Memory B cell (primary cell): ENCODE measurements around the gene NME1.
"Not testable (repeated sequence)": the region's sequence is repeated elsewhere in the genome, so short reads cannot be mapped to it uniquely, and the experiment has no call there.

Experiments used
- ATAC-seq: fragments of 150-1000 bp; cut with Tn5 transposase; 2 replicates; pipeline ENCODE4 v1.10.0; 2021; ENCODE audit warnings: low read depth, mild to moderate bottlenecking, moderate library complexity
- DNase-seq, 2 donors: peaks; one replicate each; pipeline ENCODE4 v3.0.0; 2022; ENCODE audit warnings: low spot score in 2 of 2
- H3K27ac Mint-ChIP-seq: one replicate; pipeline ENCODE4 v1.8.0; 2022; ENCODE audit warnings: mild to moderate bottlenecking, moderate library complexity, mixed read lengths
- H3K27me3 Mint-ChIP-seq: one replicate; pipeline ENCODE4 v1.8.0; 2022; ENCODE audit warnings: mixed read lengths
- H3K36me3 Mint-ChIP-seq: one replicate; pipeline ENCODE4 v1.8.0; 2022; ENCODE audit warnings: mild to moderate bottlenecking, mixed read lengths
- H3K4me1 Mint-ChIP-seq: one replicate; pipeline ENCODE4 v1.8.0; 2022; ENCODE audit warnings: mixed read lengths
- H3K4me3 Mint-ChIP-seq: one replicate; pipeline ENCODE4 v1.8.0; 2022; ENCODE audit warnings: mild to moderate bottlenecking, moderate library complexity, mixed read lengths
- H3K9me3 Mint-ChIP-seq: one replicate; pipeline ENCODE4 v1.8.0; 2022; ENCODE audit warnings: mixed read lengths

NME1 gene

GRCh38 chr17:51161541-51161940 is 8.2 kb downstream of the NME1 start:
- Mint-ChIP-seq H3K9me3 (no peaks in the 10 kb centered on the region), H3K4me1 (peaks cover 13% of the 10 kb centered on the region), H3K27me3 (no peaks in the 10 kb centered on the region), H3K36me3 (peaks cover 20% of the 10 kb centered on the region), H3K4me3 (no peak overlapping the region), H3K27ac (no peak overlapping the region)
- DNase-seq = no peak
- no peak for ATAC-seq

- no peak for ATAC-seq
- DNase-seq = no peak
Measured at GRCh38 chr17:51164911-51165679, 11.7 kb downstream of the NME1 start.

GRCh38 chr17:51165680-51166197 is 12.4 kb downstream of the NME1 start:
- DNase-seq = peak in 1 of 2 donors; percentile 7
- peak; percentile 30 for ATAC-seq
- Mint-ChIP-seq H3K9me3 (no peaks in the 10 kb centered on the region), H3K4me1 (peaks cover 17% of the 10 kb centered on the region), H3K27ac (peak overlapping the region; percentile 91), H3K36me3 (peaks cover 20% of the 10 kb centered on the region), H3K27me3 (no peaks in the 10 kb centered on the region), H3K4me3 (peak overlapping the region; percentile 96)

More at GRCh38 chr17:51164911-51165679, 11.7 kb downstream of the NME1 start:
- H3K27me3 Mint-ChIP-seq = no peaks in the 10 kb centered on the region
- H3K27ac Mint-ChIP-seq = peak overlapping the region; percentile 91
- H3K4me1 Mint-ChIP-seq = peaks cover 17% of the 10 kb centered on the region
- H3K4me3 Mint-ChIP-seq = peak overlapping the region; percentile 96
- H3K9me3 Mint-ChIP-seq = no peaks in the 10 kb centered on the region
- H3K36me3 Mint-ChIP-seq = peaks cover 22% of the 10 kb centered on the region

- Mint-ChIP-seq H3K9me3 (no peaks in the 10 kb centered on the region), H3K4me3 (peak within 1 kb of the TSS; percentile 96), H3K4me1 (peaks cover 17% of the 10 kb centered on the region), H3K36me3 (peaks cover 19% of the 10 kb centered on the region), H3K27ac (peak within 1 kb of the TSS; percentile 91), H3K27me3 (no peaks in the 10 kb centered on the region)
- DNase-seq = peak; percentile 56 to 67
- peak; percentile 77 for ATAC-seq
Measured at GRCh38 chr17:51166198-51166986, 13.0 kb downstream of the NME1 start, which contains the start of gene NME2. TSS of gene NME2 (plus strand) at chr17:51166411. CDS start at chr17:51166831, 420 bp downstream.

- Mint-ChIP-seq H3K4me1 (peaks cover 17% of the 10 kb centered on the region), H3K9me3 (no peaks in the 10 kb centered on the region), H3K27me3 (no peaks in the 10 kb centered on the region), H3K36me3 (peaks cover 12% of the 10 kb centered on the region), H3K4me3 (peak overlapping the region; percentile 83), H3K27ac (peak overlapping the region; percentile 91)
- peak; percentile 68 to 80 for DNase-seq
- ATAC-seq = peak; percentile 66
Measured at GRCh38 chr17:51166987-51167931, 13.9 kb downstream of the NME1 start.

- Mint-ChIP-seq H3K9me3 (no peaks in the 10 kb centered on the region), H3K4me3 (no peak overlapping the region), H3K4me1 (peaks cover 17% of the 10 kb centered on the region), H3K27ac (no peak overlapping the region), H3K27me3 (no peaks in the 10 kb centered on the region), H3K36me3 (peaks cover 12% of the 10 kb centered on the region)
- DNase-seq (no peak), ATAC-seq (no peak)
Measured at GRCh38 chr17:51169340-51169739, 16.0 kb downstream of the NME1 start.

GRCh38 chr17:51170736-51171135 is 17.4 kb downstream of the NME1 start:
- Mint-ChIP-seq H3K9me3 (no peaks in the 10 kb centered on the region), H3K4me1 (peaks cover 9% of the 10 kb centered on the region), H3K36me3 (peaks cover 12% of the 10 kb centered on the region), H3K27ac (no peak overlapping the region), H3K27me3 (no peaks in the 10 kb centered on the region), H3K4me3 (no peak overlapping the region)
- ATAC-seq = no peak
- no peak for DNase-seq

GRCh38 chr17:51172030-51172429 is 18.7 kb downstream of the NME1 start:
- DNase-seq, H3K4me3 Mint-ChIP-seq, H3K9me3 Mint-ChIP-seq, ATAC-seq, H3K27me3 Mint-ChIP-seq, H3K4me1 Mint-ChIP-seq, H3K27ac Mint-ChIP-seq: not testable (repeated sequence)
- peaks cover 12% of the 10 kb centered on the region for H3K36me3 Mint-ChIP-seq

- DNase-seq (no peak), ATAC-seq (no peak)
- Mint-ChIP-seq H3K4me1 (no peaks in the 10 kb centered on the region), H3K9me3 (no peaks in the 10 kb centered on the region), H3K36me3 (peaks cover 2% of the 10 kb centered on the region), H3K27ac (peak overlapping the region; percentile 6), H3K27me3 (no peaks in the 10 kb centered on the region), H3K4me3 (no peak overlapping the region)
Measured at GRCh38 chr17:51180486-51180885, 27.1 kb downstream of the NME1 start.

GRCh38 chr17:51184124-51184523 is 30.8 kb downstream of the NME1 start:
- Mint-ChIP-seq H3K36me3 (peaks cover 10% of the 10 kb centered on the region), H3K27ac (peak overlapping the region; percentile 10), H3K9me3 (no peaks in the 10 kb centered on the region), H3K4me1 (no peaks in the 10 kb centered on the region), H3K4me3 (no peak overlapping the region), H3K27me3 (no peaks in the 10 kb centered on the region)
- ATAC-seq = no peak
- no peak for DNase-seq

GRCh38 chr17:51185763-51186332 is 32.5 kb downstream of the NME1 start:
- Mint-ChIP-seq H3K4me1 (no peaks in the 10 kb centered on the region), H3K9me3 (no peaks in the 10 kb centered on the region), H3K27me3 (no peaks in the 10 kb centered on the region), H3K36me3 (peaks cover 14% of the 10 kb centered on the region), H3K27ac (no peak overlapping the region), H3K4me3 (no peak overlapping the region)
- no peak for ATAC-seq
- no peak for DNase-seq

GRCh38 chr17:51188271-51188833 is 35.0 kb downstream of the NME1 start:
- ATAC-seq = no peak
- Mint-ChIP-seq H3K4me3 (no peak overlapping the region), H3K9me3 (no peaks in the 10 kb centered on the region), H3K36me3 (peaks cover 25% of the 10 kb centered on the region), H3K27ac (no peak overlapping the region), H3K4me1 (no peaks in the 10 kb centered on the region), H3K27me3 (no peaks in the 10 kb centered on the region)
- DNase-seq = no peak

- DNase-seq (no peak), ATAC-seq (no peak)
- Mint-ChIP-seq H3K9me3 (no peaks in the 10 kb centered on the region), H3K36me3 (peaks cover 25% of the 10 kb centered on the region), H3K27ac (peak overlapping the region; percentile 47), H3K4me1 (no peaks in the 10 kb centered on the region), H3K27me3 (no peaks in the 10 kb centered on the region), H3K4me3 (no peak overlapping the region)
Measured at GRCh38 chr17:51189162-51189561, 35.8 kb downstream of the NME1 start.
